GM12878 (cell line): ENCODE data around the gene HOXA10.

ENCODE experiments used
- CBX3 ChIP-seq: fragments of 200-600 bp; sonication (generic); IDR thresholded peaks from 2 replicates; pipeline ENCODE4 v1.6.1; 2016; ENCODE audit warnings: low read depth, borderline replicate concordance
- CTCF ChIP-seq, 3 experiments: IDR thresholded peaks in 2 of 3; conservative IDR thresholded peaks in 1 of 3; 2 replicates each; pipeline ENCODE4 v1.5.1; 2011; ENCODE audit warnings: low read depth in 3 of 3, low read length in 3 of 3, mild to moderate bottlenecking in 3 of 3, control low read depth in 2 of 3, moderate library complexity in 2 of 3, inconsistent platforms in 1 of 3, mixed read lengths in 1 of 3; ENCODE audit not compliant: control insufficient read depth in 2 of 3, insufficient read depth in 1 of 3; ENCODE audit errors: extremely low read depth in 1 of 3
- EZH2 ChIP-seq: IDR thresholded peaks from 2 replicates; pipeline ENCODE4 v1.6.1; 2012; ENCODE audit warnings: low read depth, mild to moderate bottlenecking, control low read depth, inconsistent platforms, low read length, borderline replicate concordance; ENCODE audit not compliant: control insufficient read depth
- MAX ChIP-seq: IDR thresholded peaks from 2 replicates; pipeline ENCODE4 v1.6.1; 2012; ENCODE audit warnings: low read depth, low read length, improper control_type of control experiment
- NR2F1 ChIP-seq: fragments of 450-650 bp; conservative IDR thresholded peaks from 2 replicates; pipeline ENCODE4 v1.6.1; 2017; ENCODE audit warnings: mild to moderate bottlenecking
- NRF1 ChIP-seq: conservative IDR thresholded peaks from 2 replicates; pipeline ENCODE4 v1.6.1; 2011; ENCODE audit warnings: mild to moderate bottlenecking, low read depth, low read length, improper control_type of control experiment
- POLR2A ChIP-seq: IDR thresholded peaks from 2 replicates; pipeline ENCODE4 v1.6.1; 2011; ENCODE audit warnings: low read depth, mild to moderate bottlenecking, low read length
- ZNF207 ChIP-seq: fragments of 450-650 bp; IDR thresholded peaks from 2 replicates; pipeline ENCODE4 v1.6.1; 2014; ENCODE audit warnings: antibody characterized with exemption, mild to moderate bottlenecking, borderline replicate concordance
- TF ChIP-seq, protein P1 (sequence below): fragments of 450-650 bp; IDR thresholded peaks from 2 replicates; pipeline ENCODE4 v1.6.1; 2017; ENCODE audit warnings: mild to moderate bottlenecking
- TF ChIP-seq, protein P2 (sequence below): IDR thresholded peaks from 2 replicates; pipeline ENCODE4 v1.6.1; 2011; ENCODE audit warnings: low read depth, mild to moderate bottlenecking, low read length, moderate library complexity, borderline replicate concordance; ENCODE audit errors: extremely low read depth

DNA sequence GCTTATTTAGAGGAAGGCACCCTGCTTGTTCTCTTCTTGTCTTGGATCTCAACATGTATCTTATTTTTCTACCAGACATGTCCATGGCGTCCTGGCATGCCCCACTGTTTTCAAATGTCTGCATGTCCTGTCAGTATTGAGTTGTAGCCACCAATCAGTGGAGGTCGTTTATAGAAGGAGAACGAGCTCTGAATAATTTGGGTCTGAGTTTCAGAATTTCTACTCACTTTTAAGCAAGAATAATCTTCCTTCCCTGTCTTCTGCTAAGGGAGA, 28.7 kb upstream of the HOXA10 start:
- no peak for TF ChIP-seq POLR2A
- TF ChIP-seq NRF1: no peak
- TF ChIP-seq, protein P1, sequence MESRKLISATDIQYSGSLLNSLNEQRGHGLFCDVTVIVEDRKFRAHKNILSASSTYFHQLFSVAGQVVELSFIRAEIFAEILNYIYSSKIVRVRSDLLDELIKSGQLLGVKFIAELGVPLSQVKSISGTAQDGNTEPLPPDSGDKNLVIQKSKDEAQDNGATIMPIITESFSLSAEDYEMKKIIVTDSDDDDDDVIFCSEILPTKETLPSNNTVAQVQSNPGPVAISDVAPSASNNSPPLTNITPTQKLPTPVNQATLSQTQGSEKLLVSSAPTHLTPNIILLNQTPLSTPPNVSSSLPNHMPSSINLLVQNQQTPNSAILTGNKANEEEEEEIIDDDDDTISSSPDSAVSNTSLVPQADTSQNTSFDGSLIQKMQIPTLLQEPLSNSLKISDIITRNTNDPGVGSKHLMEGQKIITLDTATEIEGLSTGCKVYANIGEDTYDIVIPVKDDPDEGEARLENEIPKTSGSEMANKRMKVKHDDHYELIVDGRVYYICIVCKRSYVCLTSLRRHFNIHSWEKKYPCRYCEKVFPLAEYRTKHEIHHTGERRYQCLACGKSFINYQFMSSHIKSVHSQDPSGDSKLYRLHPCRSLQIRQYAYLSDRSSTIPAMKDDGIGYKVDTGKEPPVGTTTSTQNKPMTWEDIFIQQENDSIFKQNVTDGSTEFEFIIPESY: no peak
- TF ChIP-seq MAX: no peak
- TF ChIP-seq CBX3: no peak
- no peak for TF ChIP-seq CTCF (IDR thresholded peaks at IDR 0.05 in 2 of 3, conservative IDR thresholded peaks at IDR 0.05 in 1 of 3; ENCODE audit: control insufficient read depth in 2 of 3, extremely low read depth in 1 of 3, insufficient read depth in 1 of 3, low read depth in 3 of 3, low read length in 3 of 3)
- no peak for TF ChIP-seq ZNF207
- no peak for TF ChIP-seq EZH2
- no peak for TF ChIP-seq NR2F1
- TF ChIP-seq, protein P2, sequence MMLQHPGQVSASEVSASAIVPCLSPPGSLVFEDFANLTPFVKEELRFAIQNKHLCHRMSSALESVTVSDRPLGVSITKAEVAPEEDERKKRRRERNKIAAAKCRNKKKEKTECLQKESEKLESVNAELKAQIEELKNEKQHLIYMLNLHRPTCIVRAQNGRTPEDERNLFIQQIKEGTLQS: no peak
